Activated T-helper 1 cell treated with Interleukin-2 at 50 U/mL for 16 hours (primary cell): Measurements from ENCODE around the gene RBM12.

ENCODE experiments used
- DNase-seq: peaks from one replicate; pipeline ENCODE4 v3.0.0-alpha.2; 2020; ENCODE audit warnings: low read depth

The RBM12 gene

DNA sequence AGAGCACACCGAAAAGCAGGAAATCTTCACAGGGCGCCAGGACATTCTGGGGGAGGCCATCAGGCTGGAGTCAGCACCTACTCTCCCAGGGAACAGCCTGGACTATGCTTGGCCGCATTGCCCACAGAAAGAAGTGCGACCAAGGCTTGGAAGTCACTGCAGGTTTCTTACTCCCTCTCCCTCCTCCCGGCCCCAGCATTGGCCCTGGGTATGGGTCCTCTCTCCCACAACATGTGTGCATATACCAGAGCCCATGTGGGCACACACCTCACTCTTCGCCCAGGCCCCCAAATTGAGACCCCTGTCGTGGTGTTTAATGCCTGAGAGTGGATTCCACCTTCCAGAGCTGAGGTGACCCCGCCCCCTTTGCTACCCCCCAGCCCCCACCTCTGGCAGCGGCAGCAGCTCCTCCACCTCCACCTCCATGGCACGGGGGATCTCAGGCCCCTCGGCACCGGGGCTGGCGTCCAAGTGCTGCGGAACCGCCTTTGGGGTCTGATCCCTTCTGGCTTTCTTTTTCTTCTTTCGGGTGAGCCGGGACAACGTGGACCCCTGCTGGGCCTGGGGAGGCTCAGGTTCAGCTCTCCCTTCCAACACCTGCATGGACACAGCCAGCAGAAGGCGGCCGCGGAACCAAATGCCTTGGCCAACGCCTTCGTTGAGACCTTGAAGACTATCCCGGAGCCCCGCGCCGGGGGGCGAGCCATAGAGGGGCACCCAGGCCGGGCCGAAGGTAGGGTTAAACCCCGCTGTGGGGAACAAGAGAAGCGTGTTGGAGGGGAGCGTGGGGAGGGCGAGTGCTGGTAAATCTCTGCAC, 64.3 kb downstream of the RBM12 start:
- DNase-seq = no peak

DNA sequence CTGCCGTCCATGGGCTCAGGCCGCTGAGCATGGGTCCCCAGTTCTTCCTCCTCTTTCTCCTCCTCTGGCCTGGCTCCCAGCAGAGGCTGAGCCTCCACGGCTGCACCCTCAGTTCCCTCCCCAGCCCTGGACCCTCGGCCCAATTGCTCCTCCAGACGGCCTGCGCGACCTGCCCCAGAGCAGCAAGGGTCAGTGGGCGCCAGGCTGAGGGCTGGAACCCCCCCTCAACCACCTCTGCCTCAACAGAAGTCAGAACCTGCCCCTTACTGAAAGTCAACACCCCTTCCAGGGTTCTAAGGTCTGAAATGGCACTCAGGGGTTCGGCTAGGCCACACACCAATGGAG, 65.0 kb downstream of the RBM12 start:
- DNase-seq = no peak
